Measurements from ENCODE around the gene SHISAL1.
"Not testable (repeated sequence)": the region's sequence is repeated elsewhere in the genome, so short reads cannot be mapped to it uniquely, and the experiment has no call there.

SHISAL1 gene

DNA sequence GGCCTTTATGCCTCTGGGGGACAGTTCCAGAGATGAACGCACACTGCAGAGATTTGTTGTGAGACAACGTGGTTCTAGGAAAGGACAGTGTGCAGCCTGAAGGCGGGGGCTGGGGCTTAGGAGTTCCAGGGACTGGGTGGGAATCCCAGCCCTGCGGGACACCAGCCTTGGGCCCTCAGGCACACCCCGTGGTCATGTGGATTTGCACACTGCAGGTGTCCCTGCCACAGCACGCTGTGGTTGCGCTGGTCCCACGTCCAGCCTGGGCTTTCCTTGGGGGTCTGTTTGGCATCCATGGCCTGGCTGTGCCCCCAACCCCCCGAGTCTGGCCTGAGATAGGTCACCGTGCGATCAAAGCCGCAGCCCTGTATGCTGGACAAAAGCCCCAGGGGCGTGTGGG, 7.3 kb downstream of the SHISAL1 start:
- peak overlapping the region in 1 of 2 donors; percentile 17 for H3K27ac ChIP-seq (ENCODE audit: low read depth in 2 of 2, low read length in 2 of 2)
- H3K9me3 ChIP-seq (ENCODE audit: control insufficient read depth in 2 of 2, low read length in 2 of 2), result no peaks in the 10 kb centered on the region
- H3K9ac ChIP-seq (ENCODE audit: low read depth in 1 of 2, low read length in 2 of 2), result no peak overlapping the region
- H3K36me3 ChIP-seq (ENCODE audit: control insufficient read depth in 2 of 2, insufficient read depth in 2 of 2, low read length in 2 of 2), result no peaks in the 10 kb centered on the region
- no peak overlapping the region for H3K4me3 ChIP-seq (ENCODE audit: low read length in 2 of 2)
- peaks cover 0 to 12% of the 10 kb centered on the region in 2 donors for H3K4me1 ChIP-seq (ENCODE audit: control insufficient read depth in 2 of 2, insufficient read depth in 2 of 2, low read length in 2 of 2)
- H3K27me3 ChIP-seq (ENCODE audit: control insufficient read depth in 2 of 2, insufficient read depth in 2 of 2, low read length in 2 of 2), result no peaks in the 10 kb centered on the region

DNA sequence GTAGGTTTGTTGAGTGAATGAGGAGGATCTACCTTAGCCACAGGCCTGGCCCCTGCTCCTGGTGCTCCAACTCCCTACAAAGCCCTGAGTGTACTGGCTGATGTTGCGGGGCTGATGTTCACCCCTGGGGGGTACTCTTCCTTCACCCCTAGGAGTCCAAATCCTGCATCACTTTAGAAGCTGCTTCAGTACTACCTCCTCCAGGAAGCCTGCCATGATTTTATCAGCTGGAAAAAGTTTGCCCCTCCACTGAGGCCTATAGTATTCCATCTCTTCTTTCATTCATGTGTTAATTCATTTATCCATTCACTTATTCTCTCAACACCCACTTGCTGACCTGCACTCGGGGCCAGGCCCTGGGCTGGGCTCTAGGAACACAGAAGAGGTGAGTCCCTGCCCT, 7.8 kb downstream of the SHISAL1 start:
- Histone ChIP-seq H3K36me3 (ENCODE audit: control insufficient read depth in 2 of 2, insufficient read depth in 2 of 2, low read length in 2 of 2) (no peaks in the 10 kb centered on the region), H3K9me3 (ENCODE audit: control insufficient read depth in 2 of 2, low read length in 2 of 2) (no peaks in the 10 kb centered on the region), H3K27me3 (ENCODE audit: control insufficient read depth in 2 of 2, insufficient read depth in 2 of 2, low read length in 2 of 2) (no peaks in the 10 kb centered on the region), H3K4me3 (ENCODE audit: low read length in 2 of 2) (no peak overlapping the region), H3K4me1 (ENCODE audit: control insufficient read depth in 2 of 2, insufficient read depth in 2 of 2, low read length in 2 of 2) (peaks cover 0 to 12% of the 10 kb centered on the region in 2 donors), H3K9ac (ENCODE audit: low read depth in 1 of 2, low read length in 2 of 2) (no peak overlapping the region), H3K27ac (ENCODE audit: low read depth in 2 of 2, low read length in 2 of 2) (no peak overlapping the region)

- Histone ChIP-seq H3K9ac (ENCODE audit: low read depth in 1 of 2, low read length in 2 of 2) (no peak overlapping the region), H3K27me3 (ENCODE audit: control insufficient read depth in 2 of 2, insufficient read depth in 2 of 2, low read length in 2 of 2) (no peaks in the 10 kb centered on the region), H3K9me3 (ENCODE audit: control insufficient read depth in 2 of 2, low read length in 2 of 2) (no peaks in the 10 kb centered on the region), H3K4me3 (ENCODE audit: low read length in 2 of 2) (no peak overlapping the region), H3K36me3 (ENCODE audit: control insufficient read depth in 2 of 2, insufficient read depth in 2 of 2, low read length in 2 of 2) (no peaks in the 10 kb centered on the region), H3K27ac (ENCODE audit: low read depth in 2 of 2, low read length in 2 of 2) (peak overlapping the region in 1 of 2 donors; percentile 21), H3K4me1 (ENCODE audit: control insufficient read depth in 2 of 2, insufficient read depth in 2 of 2, low read length in 2 of 2) (peaks cover 0 to 10% of the 10 kb centered on the region in 2 donors)
These were observed 8.4 kb downstream of the SHISAL1 start for GRCh38 chr22:44304354-44304753.

DNA sequence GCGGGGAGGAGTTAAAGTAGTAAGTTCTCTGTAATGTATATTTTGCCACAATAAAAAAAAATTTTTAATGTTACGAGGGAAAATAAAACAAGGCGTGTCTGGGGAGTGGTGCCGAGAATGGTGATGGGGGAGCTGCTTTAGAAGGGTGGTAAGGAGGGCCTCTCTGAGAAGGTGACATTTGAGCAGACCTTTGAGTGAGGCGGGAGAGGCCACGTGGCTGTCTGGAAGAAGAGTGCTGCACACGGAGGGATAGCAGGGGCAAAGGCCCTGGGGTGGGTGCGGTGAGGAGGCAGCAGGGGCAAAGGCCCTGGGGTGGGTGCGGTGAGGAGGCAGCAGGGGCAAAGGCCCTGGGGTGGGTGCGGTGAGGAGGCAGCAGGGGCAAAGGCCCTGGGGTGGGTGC, 10.4 kb downstream of the SHISAL1 start:
- not testable (repeated sequence) for H3K27ac ChIP-seq (ENCODE audit: low read depth in 2 of 2, low read length in 2 of 2); H3K36me3 ChIP-seq (ENCODE audit: control insufficient read depth in 2 of 2, insufficient read depth in 2 of 2, low read length in 2 of 2); H3K4me3 ChIP-seq (ENCODE audit: low read length in 2 of 2); H3K9me3 ChIP-seq (ENCODE audit: control insufficient read depth in 2 of 2, low read length in 2 of 2); H3K27me3 ChIP-seq (ENCODE audit: control insufficient read depth in 2 of 2, insufficient read depth in 2 of 2, low read length in 2 of 2); H3K4me1 ChIP-seq (ENCODE audit: control insufficient read depth in 2 of 2, insufficient read depth in 2 of 2, low read length in 2 of 2); H3K9ac ChIP-seq (ENCODE audit: low read depth in 1 of 2, low read length in 2 of 2)

GRCh38 chr22:44301039-44301438, 11.7 kb downstream of the SHISAL1 start:
- Histone ChIP-seq H3K4me3 (ENCODE audit: low read length in 2 of 2) (no peak overlapping the region), H3K36me3 (ENCODE audit: control insufficient read depth in 2 of 2, insufficient read depth in 2 of 2, low read length in 2 of 2) (no peaks in the 10 kb centered on the region), H3K27ac (ENCODE audit: low read depth in 2 of 2, low read length in 2 of 2) (no peak overlapping the region), H3K4me1 (ENCODE audit: control insufficient read depth in 2 of 2, insufficient read depth in 2 of 2, low read length in 2 of 2) (peaks cover 0 to 5% of the 10 kb centered on the region in 2 donors), H3K27me3 (ENCODE audit: control insufficient read depth in 2 of 2, insufficient read depth in 2 of 2, low read length in 2 of 2) (no peaks in the 10 kb centered on the region), H3K9ac (ENCODE audit: low read depth in 1 of 2, low read length in 2 of 2) (no peak overlapping the region), H3K9me3 (ENCODE audit: control insufficient read depth in 2 of 2, low read length in 2 of 2) (no peaks in the 10 kb centered on the region)

DNA sequence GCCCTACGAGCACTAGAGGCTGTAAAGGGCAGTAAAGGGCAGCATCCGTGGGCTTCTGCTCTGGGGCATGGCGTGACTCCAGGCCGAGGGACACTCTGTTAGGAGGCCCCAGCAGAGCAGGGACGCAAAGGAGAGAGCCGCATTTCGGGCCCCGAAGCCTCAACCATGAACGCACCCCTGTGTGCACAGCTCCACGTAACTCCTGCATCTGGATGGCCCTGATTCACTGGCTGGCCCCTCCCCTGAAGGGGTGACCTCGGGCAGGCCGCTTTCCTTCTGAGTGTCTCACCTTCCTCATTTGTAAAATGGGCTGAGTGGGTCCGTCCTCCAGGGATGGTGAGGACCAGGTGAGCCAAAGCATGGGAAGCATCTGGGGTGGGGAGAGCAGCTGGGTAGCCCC, 13.6 kb downstream of the SHISAL1 start:
- Histone ChIP-seq H3K27ac (ENCODE audit: low read depth in 2 of 2, low read length in 2 of 2) (no peak overlapping the region), H3K4me1 (ENCODE audit: control insufficient read depth in 2 of 2, insufficient read depth in 2 of 2, low read length in 2 of 2) (peaks cover 0 to 3% of the 10 kb centered on the region in 2 donors), H3K9me3 (ENCODE audit: control insufficient read depth in 2 of 2, low read length in 2 of 2) (no peaks in the 10 kb centered on the region), H3K27me3 (ENCODE audit: control insufficient read depth in 2 of 2, insufficient read depth in 2 of 2, low read length in 2 of 2) (no peaks in the 10 kb centered on the region), H3K9ac (ENCODE audit: low read depth in 1 of 2, low read length in 2 of 2) (no peak overlapping the region), H3K4me3 (ENCODE audit: low read length in 2 of 2) (no peak overlapping the region), H3K36me3 (ENCODE audit: control insufficient read depth in 2 of 2, insufficient read depth in 2 of 2, low read length in 2 of 2) (no peaks in the 10 kb centered on the region)

DNA sequence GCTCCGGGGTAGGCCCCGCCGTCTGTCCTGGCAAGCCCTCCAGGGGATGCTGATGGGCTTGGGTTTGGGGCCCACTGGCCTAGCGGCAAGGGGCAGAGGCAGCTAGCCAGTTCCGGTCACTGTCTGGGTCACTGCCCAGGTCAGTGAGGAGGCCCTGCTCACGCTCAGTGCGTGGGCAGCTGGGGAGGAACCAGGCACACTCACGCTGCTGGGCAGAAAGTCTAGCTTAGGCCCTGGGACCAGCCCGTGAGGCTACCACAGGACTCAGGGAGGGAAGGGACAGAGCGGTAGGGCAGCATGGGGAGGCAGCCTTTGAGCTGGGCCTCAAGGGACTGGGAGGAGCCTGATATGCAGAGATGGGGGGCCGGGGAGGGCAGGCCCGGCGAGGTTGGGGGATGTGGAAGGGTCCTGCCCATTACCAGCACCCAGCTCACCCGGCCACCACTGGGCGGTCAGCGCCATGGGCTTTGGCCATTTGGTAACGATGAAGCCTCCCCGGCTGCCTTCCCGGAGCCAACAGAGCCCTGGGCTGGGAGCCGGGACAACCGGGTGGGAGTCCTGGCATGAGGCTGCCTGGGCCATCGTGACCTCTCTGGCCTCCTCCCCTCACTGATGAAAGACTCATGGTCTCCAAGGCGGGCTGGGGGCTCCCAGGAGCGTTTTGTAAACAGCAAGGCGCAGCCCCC, 14.2 kb downstream of the SHISAL1 start:
- no peak overlapping the region for H3K9ac ChIP-seq (ENCODE audit: low read depth in 1 of 2, low read length in 2 of 2)
- no peaks in the 10 kb centered on the region for H3K36me3 ChIP-seq (ENCODE audit: control insufficient read depth in 2 of 2, insufficient read depth in 2 of 2, low read length in 2 of 2)
- H3K4me3 ChIP-seq (ENCODE audit: low read length in 2 of 2), result no peak overlapping the region
- H3K27ac ChIP-seq (ENCODE audit: low read depth in 2 of 2, low read length in 2 of 2), result no peak overlapping the region
- H3K9me3 ChIP-seq (ENCODE audit: control insufficient read depth in 2 of 2, low read length in 2 of 2), result no peaks in the 10 kb centered on the region
- peaks cover 0 to 3% of the 10 kb centered on the region in 2 donors for H3K4me1 ChIP-seq (ENCODE audit: control insufficient read depth in 2 of 2, insufficient read depth in 2 of 2, low read length in 2 of 2)
- H3K27me3 ChIP-seq (ENCODE audit: control insufficient read depth in 2 of 2, insufficient read depth in 2 of 2, low read length in 2 of 2), result no peaks in the 10 kb centered on the region

DNA sequence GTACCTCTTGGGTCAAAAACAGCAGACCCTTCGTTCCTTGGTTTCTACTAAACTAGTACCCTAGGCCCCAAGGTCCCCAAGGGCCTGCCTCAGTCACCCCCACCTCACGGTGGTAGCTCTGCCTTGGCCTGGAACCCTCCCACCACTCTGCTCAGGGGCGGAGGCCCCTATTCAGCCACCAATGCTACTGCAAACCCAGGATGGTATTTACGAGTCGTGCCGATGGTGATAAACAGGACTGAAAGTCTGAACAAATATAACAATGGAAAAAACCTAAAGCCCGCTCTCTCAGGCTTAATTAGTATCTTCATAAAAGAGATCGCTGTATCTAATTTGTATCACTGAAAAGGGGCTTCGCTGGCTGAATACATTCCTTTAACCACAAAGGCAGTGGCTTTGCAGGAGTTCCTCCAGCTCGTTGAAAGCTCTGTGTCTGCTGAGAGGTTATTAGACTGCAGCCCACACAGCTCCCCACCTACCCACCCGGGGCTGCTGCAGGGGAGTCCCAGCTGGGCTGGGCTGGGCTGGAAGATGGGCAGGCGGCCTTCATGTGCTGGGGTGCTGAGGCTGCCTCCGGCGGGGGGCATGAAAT, 15.2 kb downstream of the SHISAL1 start:
- H3K4me1 ChIP-seq (ENCODE audit: control insufficient read depth in 2 of 2, insufficient read depth in 2 of 2, low read length in 2 of 2), result no peaks in the 10 kb centered on the region
- no peak overlapping the region for H3K9ac ChIP-seq (ENCODE audit: low read depth in 1 of 2, low read length in 2 of 2)
- no peak overlapping the region for H3K4me3 ChIP-seq (ENCODE audit: low read length in 2 of 2)
- H3K9me3 ChIP-seq (ENCODE audit: control insufficient read depth in 2 of 2, low read length in 2 of 2), result no peaks in the 10 kb centered on the region
- no peaks in the 10 kb centered on the region for H3K36me3 ChIP-seq (ENCODE audit: control insufficient read depth in 2 of 2, insufficient read depth in 2 of 2, low read length in 2 of 2)
- H3K27me3 ChIP-seq (ENCODE audit: control insufficient read depth in 2 of 2, insufficient read depth in 2 of 2, low read length in 2 of 2), result no peaks in the 10 kb centered on the region
- H3K27ac ChIP-seq (ENCODE audit: low read depth in 2 of 2, low read length in 2 of 2), result no peak overlapping the region

- H3K27me3 ChIP-seq (ENCODE audit: control insufficient read depth in 2 of 2, insufficient read depth in 2 of 2, low read length in 2 of 2), result no peaks in the 10 kb centered on the region
- H3K4me3 ChIP-seq (ENCODE audit: low read length in 2 of 2), result no peak overlapping the region
- H3K36me3 ChIP-seq (ENCODE audit: control insufficient read depth in 2 of 2, insufficient read depth in 2 of 2, low read length in 2 of 2), result no peaks in the 10 kb centered on the region
- no peak overlapping the region for H3K27ac ChIP-seq (ENCODE audit: low read depth in 2 of 2, low read length in 2 of 2)
- H3K4me1 ChIP-seq (ENCODE audit: control insufficient read depth in 2 of 2, insufficient read depth in 2 of 2, low read length in 2 of 2), result no peaks in the 10 kb centered on the region
- no peaks in the 10 kb centered on the region for H3K9me3 ChIP-seq (ENCODE audit: control insufficient read depth in 2 of 2, low read length in 2 of 2)
- no peak overlapping the region for H3K9ac ChIP-seq (ENCODE audit: low read depth in 1 of 2, low read length in 2 of 2)
These were observed 17.3 kb downstream of the SHISAL1 start for GRCh38 chr22:44295406-44295805.

- Histone ChIP-seq H3K36me3 (ENCODE audit: control insufficient read depth in 2 of 2, insufficient read depth in 2 of 2, low read length in 2 of 2) (no peaks in the 10 kb centered on the region), H3K9ac (ENCODE audit: low read depth in 1 of 2, low read length in 2 of 2) (no peak overlapping the region), H3K27ac (ENCODE audit: low read depth in 2 of 2, low read length in 2 of 2) (no peak overlapping the region), H3K4me3 (ENCODE audit: low read length in 2 of 2) (no peak overlapping the region), H3K9me3 (ENCODE audit: control insufficient read depth in 2 of 2, low read length in 2 of 2) (no peaks in the 10 kb centered on the region), H3K4me1 (ENCODE audit: control insufficient read depth in 2 of 2, insufficient read depth in 2 of 2, low read length in 2 of 2) (peaks cover 0 to 2% of the 10 kb centered on the region in 2 donors), H3K27me3 (ENCODE audit: control insufficient read depth in 2 of 2, insufficient read depth in 2 of 2, low read length in 2 of 2) (no peaks in the 10 kb centered on the region)
These were observed 18.9 kb downstream of the SHISAL1 start for GRCh38 chr22:44293876-44294275.

All from mucosa of rectum (tissue), 2 donors.